Coronary artery (tissue), 2 donors: ENCODE results near the gene SLC41A3.

Experiments used
- DNase-seq: peaks from one replicate; pipeline ENCODE4 v3.0.0-alpha.2; 2017; ENCODE audit warnings: low spot score
- H3K27ac ChIP-seq, 2 donors: fragments of 200-600 bp; sonication (generic); one replicate each; pipeline ENCODE4 v1.5.1; 2016 to 2019
- H3K4me3 ChIP-seq: fragments of 200-600 bp; sonication (generic); 2 replicates; pipeline ENCODE4 v1.5.1; 2016; ENCODE audit warnings: mild to moderate bottlenecking, moderate library complexity
- CTCF ChIP-seq: fragments of 200-600 bp; sonication (generic); IDR thresholded peaks from one replicate; pipeline ENCODE4 v1.5.1; 2019; ENCODE audit warnings: antibody characterized with exemption

SLC41A3 gene

GRCh38 chr3:126018545-126018944 lies 65.4 kb downstream of the SLC41A3 start:
- no peak overlapping the region for H3K4me3 ChIP-seq
- DNase-seq: no peak
- TF ChIP-seq CTCF: no peak
- H3K27ac ChIP-seq: no peak overlapping the region

GRCh38 chr3:126017362-126017761 lies 66.6 kb downstream of the SLC41A3 start:
- H3K4me3 ChIP-seq: no peak overlapping the region
- no peak for TF ChIP-seq CTCF
- DNase-seq: no peak
- H3K27ac ChIP-seq: no peak overlapping the region

GRCh38 chr3:126016616-126017015 lies 67.3 kb downstream of the SLC41A3 start:
- no peak for DNase-seq
- Histone ChIP-seq H3K4me3 (no peak overlapping the region), H3K27ac (no peak overlapping the region)
- TF ChIP-seq CTCF: no peak

GRCh38 chr3:126015075-126015474 lies 68.8 kb downstream of the SLC41A3 start:
- no peak for TF ChIP-seq CTCF
- no peak for DNase-seq
- no peak overlapping the region for H3K27ac ChIP-seq
- H3K4me3 ChIP-seq: no peak overlapping the region

- H3K27ac ChIP-seq: no peak overlapping the region
- no peak for DNase-seq
- TF ChIP-seq CTCF: no peak
- no peak overlapping the region for H3K4me3 ChIP-seq
Observed at GRCh38 chr3:126014252-126014651, 69.7 kb downstream of the SLC41A3 start.

- Histone ChIP-seq H3K4me3 (no peak overlapping the region), H3K27ac (no peak overlapping the region)
- no peak for TF ChIP-seq CTCF
- no peak for DNase-seq
Observed at GRCh38 chr3:126013751-126014156, 70.2 kb downstream of the SLC41A3 start.

- no peak overlapping the region for H3K4me3 ChIP-seq
- no peak for TF ChIP-seq CTCF
- no peak overlapping the region for H3K27ac ChIP-seq
- DNase-seq: no peak
Observed at GRCh38 chr3:126009181-126009580, 74.7 kb downstream of the SLC41A3 start.
